Measurements from ENCODE around the gene RAPGEF6.

RAPGEF6 gene

DNA sequence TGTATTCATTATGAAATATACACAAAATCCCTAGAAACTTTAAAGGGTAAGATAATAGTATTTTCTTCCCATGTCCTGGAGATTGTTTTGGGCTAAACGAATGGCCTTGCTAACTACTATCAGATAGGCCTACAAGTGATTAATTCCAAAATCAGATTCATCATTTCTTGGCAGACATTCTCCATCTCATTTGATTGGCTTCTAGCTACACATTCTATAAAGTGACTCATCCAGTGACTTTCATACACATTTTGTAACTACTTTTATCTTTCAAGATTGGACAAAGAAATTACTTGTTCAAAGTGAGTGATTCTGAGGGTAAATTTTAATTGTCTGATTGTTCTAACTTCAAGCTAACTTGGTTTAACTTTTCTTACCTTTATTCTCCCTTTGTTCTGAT is 93.3 kb downstream of the RAPGEF6 start:
- POLR2A ChIA-PET (ENCODE audit: low non-redundant PET): no interaction called here
- CTCF ChIA-PET: no interaction called here
- H3K27ac ChIP-seq: no peak overlapping the region
- peak; percentile 52 for DNase-seq (ENCODE audit: low spot score)
- TF ChIP-seq, protein P1, sequence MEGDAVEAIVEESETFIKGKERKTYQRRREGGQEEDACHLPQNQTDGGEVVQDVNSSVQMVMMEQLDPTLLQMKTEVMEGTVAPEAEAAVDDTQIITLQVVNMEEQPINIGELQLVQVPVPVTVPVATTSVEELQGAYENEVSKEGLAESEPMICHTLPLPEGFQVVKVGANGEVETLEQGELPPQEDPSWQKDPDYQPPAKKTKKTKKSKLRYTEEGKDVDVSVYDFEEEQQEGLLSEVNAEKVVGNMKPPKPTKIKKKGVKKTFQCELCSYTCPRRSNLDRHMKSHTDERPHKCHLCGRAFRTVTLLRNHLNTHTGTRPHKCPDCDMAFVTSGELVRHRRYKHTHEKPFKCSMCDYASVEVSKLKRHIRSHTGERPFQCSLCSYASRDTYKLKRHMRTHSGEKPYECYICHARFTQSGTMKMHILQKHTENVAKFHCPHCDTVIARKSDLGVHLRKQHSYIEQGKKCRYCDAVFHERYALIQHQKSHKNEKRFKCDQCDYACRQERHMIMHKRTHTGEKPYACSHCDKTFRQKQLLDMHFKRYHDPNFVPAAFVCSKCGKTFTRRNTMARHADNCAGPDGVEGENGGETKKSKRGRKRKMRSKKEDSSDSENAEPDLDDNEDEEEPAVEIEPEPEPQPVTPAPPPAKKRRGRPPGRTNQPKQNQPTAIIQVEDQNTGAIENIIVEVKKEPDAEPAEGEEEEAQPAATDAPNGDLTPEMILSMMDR (conservative IDR thresholded peaks at IDR 0.05; ENCODE audit: low read depth): no peak

GRCh38 chr5:131541071-131541470 is 94.0 kb downstream of the RAPGEF6 start:
- DNase-seq (ENCODE audit: low spot score): no peak
- no peak overlapping the region for H3K27ac ChIP-seq
- CTCF ChIA-PET: no interaction called here
- TF ChIP-seq, protein P1 (conservative IDR thresholded peaks at IDR 0.05; ENCODE audit: low read depth): no peak
- POLR2A ChIA-PET (ENCODE audit: low non-redundant PET): no interaction called here

DNA sequence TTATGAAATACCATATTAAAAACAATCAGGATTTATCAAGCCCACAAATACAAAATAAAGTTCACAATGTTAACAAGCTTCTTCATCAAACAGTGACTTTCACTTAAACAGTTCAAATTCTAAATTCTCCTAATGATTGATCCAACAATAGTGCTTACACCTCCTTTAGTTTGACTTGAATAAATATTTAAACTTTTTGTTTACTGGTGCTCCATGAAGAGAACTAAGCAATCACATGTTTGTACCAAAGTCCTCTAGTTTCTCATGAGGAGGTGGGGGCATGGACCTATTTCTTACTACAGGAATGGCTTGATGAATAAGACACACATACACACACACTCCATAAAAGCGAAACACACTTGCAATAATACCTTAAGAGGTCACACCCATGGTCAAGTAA is 95.8 kb downstream of the RAPGEF6 start:
- no peak overlapping the region for H3K27ac ChIP-seq

GRCh38 chr5:131538177-131538593 is 96.8 kb downstream of the RAPGEF6 start:
- H3K27ac ChIP-seq: no peak overlapping the region
- ChIA-PET CTCF (no interaction called here), POLR2A (ENCODE audit: low non-redundant PET) (no interaction called here)
- TF ChIP-seq, protein P1 (conservative IDR thresholded peaks at IDR 0.05; ENCODE audit: low read depth): no peak
- peak; percentile 32 for DNase-seq (ENCODE audit: low spot score)

More for the DNA sequence above, 95.8 kb downstream of the RAPGEF6 start:
- DNase-seq (ENCODE audit: low spot score): no peak
- ChIA-PET POLR2A (ENCODE audit: low non-redundant PET) (no interaction called here), CTCF (no interaction called here)
- TF ChIP-seq, protein P1 (conservative IDR thresholded peaks at IDR 0.05; ENCODE audit: low read depth): no peak

GRCh38 chr5:131536850-131537448 is 98.1 kb downstream of the RAPGEF6 start:
- ChIA-PET CTCF (interaction anchor here (1.0 kb wide), 1 partner anchor 74 kb away, joined by 5 read pairs; no protein-coding TSS in a partner anchor), POLR2A (ENCODE audit: low non-redundant PET) (no interaction called here)
- no peak for DNase-seq (ENCODE audit: low spot score)
- no peak overlapping the region for H3K27ac ChIP-seq
- TF ChIP-seq, protein P1 (conservative IDR thresholded peaks at IDR 0.05; ENCODE audit: low read depth): no peak

DNA sequence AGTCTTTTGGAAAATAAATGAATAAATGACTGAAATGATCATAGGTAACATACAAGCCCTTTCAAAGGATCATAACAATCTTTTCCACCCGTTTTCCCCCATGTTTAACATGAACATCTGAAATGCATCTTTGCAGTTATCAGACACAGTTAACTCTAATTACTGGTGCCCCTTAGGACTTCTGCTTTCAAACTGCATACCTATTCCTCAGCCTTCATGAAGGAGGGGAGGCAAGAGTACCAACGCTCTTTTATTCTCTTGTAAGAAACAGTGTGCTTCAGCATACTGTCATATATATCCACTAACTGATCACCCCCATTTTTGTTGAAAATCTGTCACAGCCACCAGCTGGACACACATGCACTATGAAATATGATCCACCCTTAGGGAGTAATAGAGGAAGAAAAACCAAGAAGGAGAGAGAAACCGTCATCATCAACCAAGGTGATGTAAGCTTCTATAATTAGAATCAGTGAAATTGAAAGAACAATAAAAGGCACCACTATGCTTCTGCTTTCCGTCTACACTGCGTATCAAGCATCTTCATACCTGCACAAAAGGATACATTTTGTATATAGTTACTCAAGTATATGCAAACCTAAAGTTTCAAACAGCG is 98.7 kb downstream of the RAPGEF6 start:
- DNase-seq (ENCODE audit: low spot score): no peak
- POLR2A ChIA-PET (ENCODE audit: low non-redundant PET): interaction anchor here (0.5 kb wide), 1 partner anchor 11 kb away, joined by 6 read pairs; no protein-coding TSS in a partner anchor
- CTCF ChIA-PET: interaction anchor here (1.0 kb wide), 1 partner anchor 74 kb away, joined by 5 read pairs; no protein-coding TSS in a partner anchor
- no peak overlapping the region for H3K27ac ChIP-seq
- TF ChIP-seq, protein P1 (conservative IDR thresholded peaks at IDR 0.05; ENCODE audit: low read depth): no peak

Measured in RWPE1 (cell line).